Upper lobe of right lung (tissue), 1 donor: Measurements from ENCODE around the gene RRP1B. TPM values are rescaled to one million over a fixed set of nuclear protein-coding genes. Genes with fewer than 3 reads are reported as not detected.

Experiments used
- ATAC-seq: fragments of 200-7000 bp; cut with Tn5 transposase; one replicate; pipeline ENCODE4 v1.9.1; 2020; ENCODE audit warnings: mild to moderate bottlenecking, moderate library complexity
- DNase-seq: peaks from one replicate; pipeline ENCODE4 v3.0.0-alpha.2; 2020
- H3K27ac ChIP-seq: fragments of 200-600 bp; one replicate; pipeline ENCODE4 v1.8.0; 2022
- H3K27me3 ChIP-seq: fragments of 200-600 bp; one replicate; pipeline ENCODE4 v1.8.0; 2022; ENCODE audit warnings: mild to moderate bottlenecking
- H3K36me3 ChIP-seq: fragments of 200-600 bp; one replicate; pipeline ENCODE4 v1.8.0; 2022
- H3K4me1 ChIP-seq: fragments of 200-600 bp; one replicate; pipeline ENCODE4 v1.8.0; 2022
- H3K4me3 ChIP-seq: fragments of 200-600 bp; one replicate; pipeline ENCODE4 v1.8.0; 2022; ENCODE audit warnings: mild to moderate bottlenecking
- H3K9me3 ChIP-seq: fragments of 200-600 bp; one replicate; pipeline ENCODE4 v1.8.0; 2022
- CTCF ChIP-seq: fragments of 200-600 bp; IDR thresholded peaks from one replicate; pipeline ENCODE4 v1.8.0; 2022; ENCODE audit warnings: antibody characterized with exemption
- intact Hi-C: fragments of 100-400 bp; cut with DNase I; formaldehyde crosslinking; loops from one replicate; pipeline ENCODE4 v1.11.0; 2022
- total RNA-seq: library from RNA; stranded (reverse); fragmentation: NEBNext Ultra II Directional; extraction: Animal tissue kit (Norgen Biotek cat#: 25700); gene quantifications from one replicate; pipeline ENCODE4 v1.2.1, GENCODE V29; 2021
- donor health status: DM: no; HTN: yes; CAD: no; lungs with severe emphysema.

The RRP1B gene
- total RNA-seq, 1 donor from 2014 or later: 18.4 TPM

GRCh38 chr21:43626390-43626789, 33.0 kb upstream of the RRP1B start:
- no peak for TF ChIP-seq CTCF

GRCh38 chr21:43627527-43627926, 31.8 kb upstream of the RRP1B start:
- intact Hi-C loops: no loop called here
- ATAC-seq: no peak
- no peaks in the 10 kb centered on the region for H3K27me3 ChIP-seq
- no peak for DNase-seq
- H3K27ac ChIP-seq: no peak overlapping the region
- no peaks in the 10 kb centered on the region for H3K36me3 ChIP-seq
- no peaks in the 10 kb centered on the region for H3K9me3 ChIP-seq
- no peak overlapping the region for H3K4me3 ChIP-seq
- no peak for TF ChIP-seq CTCF
- H3K4me1 ChIP-seq: no peaks in the 10 kb centered on the region

More at GRCh38 chr21:43626390-43626789, 33.0 kb upstream of the RRP1B start:
- H3K27ac ChIP-seq: no peak overlapping the region
- no peaks in the 10 kb centered on the region for H3K9me3 ChIP-seq
- no peak for DNase-seq
- no peak for ATAC-seq
- intact Hi-C loops: no loop called here
- H3K27me3 ChIP-seq: no peaks in the 10 kb centered on the region
- H3K36me3 ChIP-seq: no peaks in the 10 kb centered on the region
- H3K4me3 ChIP-seq: no peak overlapping the region
- H3K4me1 ChIP-seq: no peaks in the 10 kb centered on the region

GRCh38 chr21:43631411-43632107, 27.8 kb upstream of the RRP1B start:
- Histone ChIP-seq H3K27me3 (no peaks in the 10 kb centered on the region), H3K4me1 (no peaks in the 10 kb centered on the region), H3K27ac (no peak overlapping the region), H3K4me3 (no peak overlapping the region), H3K36me3 (no peaks in the 10 kb centered on the region), H3K9me3 (no peaks in the 10 kb centered on the region)
- no peak for DNase-seq
- no peak for ATAC-seq
- intact Hi-C loops: no loop called here
- TF ChIP-seq CTCF: no peak

- H3K4me1 ChIP-seq: no peaks in the 10 kb centered on the region
- no peak for TF ChIP-seq CTCF
- no peak overlapping the region for H3K27ac ChIP-seq
- no peak overlapping the region for H3K4me3 ChIP-seq
- no peak for ATAC-seq
- DNase-seq: no peak
- no peaks in the 10 kb centered on the region for H3K36me3 ChIP-seq
- intact Hi-C loops: no loop called here
- no peaks in the 10 kb centered on the region for H3K27me3 ChIP-seq
- no peaks in the 10 kb centered on the region for H3K9me3 ChIP-seq
Observed at GRCh38 chr21:43632373-43632905, 26.9 kb upstream of the RRP1B start.

GRCh38 chr21:43634618-43635017, 24.7 kb upstream of the RRP1B start:
- no peak for ATAC-seq
- no peak for DNase-seq
- no peak for TF ChIP-seq CTCF
- H3K4me1 ChIP-seq: no peaks in the 10 kb centered on the region
- H3K27ac ChIP-seq: no peak overlapping the region
- H3K27me3 ChIP-seq: no peaks in the 10 kb centered on the region
- H3K4me3 ChIP-seq: no peak overlapping the region
- intact Hi-C loops: no loop called here
- no peaks in the 10 kb centered on the region for H3K9me3 ChIP-seq
- H3K36me3 ChIP-seq: no peaks in the 10 kb centered on the region
